SK-N-SH (cell line): ENCODE data around the gene CPNE2.
"Not testable (repeated sequence)": the region's sequence is repeated elsewhere in the genome, so short reads cannot be mapped to it uniquely, and the experiment has no call there.

Source experiments
- EZH2phosphoT487 ChIP-seq: fragments of 200-600 bp; sonication (generic); IDR thresholded peaks from 2 replicates; pipeline ENCODE4 v1.6.1; 2017; ENCODE audit warnings: low read depth, mixed run types, mild to moderate bottlenecking, antibody characterized with exemption, moderate library complexity, borderline replicate concordance
- FOSL2 ChIP-seq: IDR thresholded peaks from 2 replicates; pipeline ENCODE4 v1.4.0; 2012; ENCODE audit warnings: low read depth, mild to moderate bottlenecking, moderate library complexity, borderline replicate concordance
- FOXJ3 ChIP-seq: sonication (generic); formaldehyde crosslinking; IDR thresholded peaks from 2 replicates; pipeline ENCODE4 v1.5.1; 2020; ENCODE audit warnings: mild to moderate bottlenecking, missing genetic modification reagents
- GATA2 ChIP-seq: sonication (generic); formaldehyde crosslinking; IDR thresholded peaks from 2 replicates; pipeline ENCODE4 v1.5.0; 2020; ENCODE audit warnings: mild to moderate bottlenecking, missing genetic modification reagents
- JUND ChIP-seq: IDR thresholded peaks from 2 replicates; pipeline ENCODE4 v1.4.0; 2012
- MEF2A ChIP-seq: IDR thresholded peaks from 2 replicates; pipeline ENCODE4 v1.4.0; 2012; ENCODE audit warnings: low read depth, borderline replicate concordance
- MXI1 ChIP-seq: IDR thresholded peaks from 2 replicates; pipeline ENCODE4 v1.6.1; 2012; ENCODE audit warnings: mild to moderate bottlenecking, low read depth, low read length, improper control_type of control experiment
- RAD21 ChIP-seq: IDR thresholded peaks from 2 replicates; pipeline ENCODE4 v1.6.1; 2012; ENCODE audit warnings: mild to moderate bottlenecking, low read length
- RCOR1 ChIP-seq: fragments of 150-350 bp; IDR thresholded peaks from 2 replicates; pipeline ENCODE4 v1.6.1; 2017; ENCODE audit warnings: antibody characterized with exemption, low read length
- SIN3A ChIP-seq: IDR thresholded peaks from 2 replicates; pipeline ENCODE4 v1.6.1; 2012; ENCODE audit warnings: low read depth, mild to moderate bottlenecking, low read length, moderate library complexity, borderline replicate concordance
- TAF1 ChIP-seq: IDR thresholded peaks from 2 replicates; pipeline ENCODE4 v1.6.1; 2012; ENCODE audit warnings: low read depth, mild to moderate bottlenecking, low read length, moderate library complexity, borderline replicate concordance
- TF ChIP-seq, protein P1 (sequence below): IDR thresholded peaks from 2 replicates; pipeline ENCODE4 v1.6.1; 2012; ENCODE audit warnings: mild to moderate bottlenecking, low read depth, low read length, moderate library complexity
- TF ChIP-seq, protein P2 (sequence below): fragments of 200-600 bp; sonication (generic); IDR thresholded peaks from 2 replicates; pipeline ENCODE4 v1.6.1; 2017; ENCODE audit warnings: antibody characterized with exemption, mild to moderate bottlenecking, moderate library complexity

DNA sequence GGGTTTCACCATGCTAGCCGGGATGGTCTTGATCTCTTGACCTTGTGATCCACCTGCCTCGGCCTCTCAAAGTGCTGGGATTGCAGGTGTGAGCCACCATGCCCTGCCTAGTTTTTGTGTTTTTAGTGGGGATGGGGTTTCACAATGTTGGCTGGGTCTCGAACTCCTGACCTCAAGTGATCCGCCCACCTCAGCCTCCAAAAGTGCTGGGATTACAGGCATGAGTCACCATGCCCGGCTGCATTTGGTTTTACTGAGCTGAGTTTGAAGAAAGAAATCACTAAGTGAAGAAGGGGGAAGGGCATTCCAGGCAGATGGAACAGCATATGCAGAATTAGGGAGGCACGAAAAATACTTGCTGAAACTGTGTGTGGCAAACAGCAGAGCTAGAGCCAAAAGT lies 7.6 kb downstream of the CPNE2 start:
- TF ChIP-seq RAD21; GATA2 (CRISPR knock-in tag); RCOR1; EZH2phosphoT487; FOXJ3 (CRISPR knock-in tag); MEF2A; TAF1; MXI1; SIN3A: not testable (repeated sequence)
- TF ChIP-seq, protein P1, sequence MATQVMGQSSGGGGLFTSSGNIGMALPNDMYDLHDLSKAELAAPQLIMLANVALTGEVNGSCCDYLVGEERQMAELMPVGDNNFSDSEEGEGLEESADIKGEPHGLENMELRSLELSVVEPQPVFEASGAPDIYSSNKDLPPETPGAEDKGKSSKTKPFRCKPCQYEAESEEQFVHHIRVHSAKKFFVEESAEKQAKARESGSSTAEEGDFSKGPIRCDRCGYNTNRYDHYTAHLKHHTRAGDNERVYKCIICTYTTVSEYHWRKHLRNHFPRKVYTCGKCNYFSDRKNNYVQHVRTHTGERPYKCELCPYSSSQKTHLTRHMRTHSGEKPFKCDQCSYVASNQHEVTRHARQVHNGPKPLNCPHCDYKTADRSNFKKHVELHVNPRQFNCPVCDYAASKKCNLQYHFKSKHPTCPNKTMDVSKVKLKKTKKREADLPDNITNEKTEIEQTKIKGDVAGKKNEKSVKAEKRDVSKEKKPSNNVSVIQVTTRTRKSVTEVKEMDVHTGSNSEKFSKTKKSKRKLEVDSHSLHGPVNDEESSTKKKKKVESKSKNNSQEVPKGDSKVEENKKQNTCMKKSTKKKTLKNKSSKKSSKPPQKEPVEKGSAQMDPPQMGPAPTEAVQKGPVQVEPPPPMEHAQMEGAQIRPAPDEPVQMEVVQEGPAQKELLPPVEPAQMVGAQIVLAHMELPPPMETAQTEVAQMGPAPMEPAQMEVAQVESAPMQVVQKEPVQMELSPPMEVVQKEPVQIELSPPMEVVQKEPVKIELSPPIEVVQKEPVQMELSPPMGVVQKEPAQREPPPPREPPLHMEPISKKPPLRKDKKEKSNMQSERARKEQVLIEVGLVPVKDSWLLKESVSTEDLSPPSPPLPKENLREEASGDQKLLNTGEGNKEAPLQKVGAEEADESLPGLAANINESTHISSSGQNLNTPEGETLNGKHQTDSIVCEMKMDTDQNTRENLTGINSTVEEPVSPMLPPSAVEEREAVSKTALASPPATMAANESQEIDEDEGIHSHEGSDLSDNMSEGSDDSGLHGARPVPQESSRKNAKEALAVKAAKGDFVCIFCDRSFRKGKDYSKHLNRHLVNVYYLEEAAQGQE: not testable (repeated sequence)
- TF ChIP-seq, protein P2, sequence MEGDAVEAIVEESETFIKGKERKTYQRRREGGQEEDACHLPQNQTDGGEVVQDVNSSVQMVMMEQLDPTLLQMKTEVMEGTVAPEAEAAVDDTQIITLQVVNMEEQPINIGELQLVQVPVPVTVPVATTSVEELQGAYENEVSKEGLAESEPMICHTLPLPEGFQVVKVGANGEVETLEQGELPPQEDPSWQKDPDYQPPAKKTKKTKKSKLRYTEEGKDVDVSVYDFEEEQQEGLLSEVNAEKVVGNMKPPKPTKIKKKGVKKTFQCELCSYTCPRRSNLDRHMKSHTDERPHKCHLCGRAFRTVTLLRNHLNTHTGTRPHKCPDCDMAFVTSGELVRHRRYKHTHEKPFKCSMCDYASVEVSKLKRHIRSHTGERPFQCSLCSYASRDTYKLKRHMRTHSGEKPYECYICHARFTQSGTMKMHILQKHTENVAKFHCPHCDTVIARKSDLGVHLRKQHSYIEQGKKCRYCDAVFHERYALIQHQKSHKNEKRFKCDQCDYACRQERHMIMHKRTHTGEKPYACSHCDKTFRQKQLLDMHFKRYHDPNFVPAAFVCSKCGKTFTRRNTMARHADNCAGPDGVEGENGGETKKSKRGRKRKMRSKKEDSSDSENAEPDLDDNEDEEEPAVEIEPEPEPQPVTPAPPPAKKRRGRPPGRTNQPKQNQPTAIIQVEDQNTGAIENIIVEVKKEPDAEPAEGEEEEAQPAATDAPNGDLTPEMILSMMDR: not testable (repeated sequence)
- TF ChIP-seq FOSL2: peak; percentile 48; the same call in 1 of the 2 replicates
- TF ChIP-seq JUND: peak; percentile 62
